Putamen (tissue), 1 donor: ENCODE data around the gene RPP40.

Experiments
- DNase-seq: peaks from one replicate; pipeline ENCODE4 v3.0.0-alpha.2; 2016; ENCODE audit warnings: low spot score

RPP40 gene

GRCh38 chr6:4969609-4970285 is 34.1 kb downstream of the RPP40 start:
- DNase-seq = no peak

- DNase-seq = no peak
Measured at GRCh38 chr6:4967301-4968030, 36.4 kb downstream of the RPP40 start.

GRCh38 chr6:4965562-4966389 is 38.1 kb downstream of the RPP40 start:
- no peak for DNase-seq

- peak; percentile 24 for DNase-seq
Measured at GRCh38 chr6:4964675-4965561, 38.9 kb downstream of the RPP40 start.

- no peak for DNase-seq
Measured at GRCh38 chr6:4962905-4963304, 40.9 kb downstream of the RPP40 start.

- DNase-seq = no peak
Measured at GRCh38 chr6:4961322-4962168, 42.3 kb downstream of the RPP40 start.

GRCh38 chr6:4958624-4959023 is 45.2 kb downstream of the RPP40 start:
- DNase-seq = no peak

GRCh38 chr6:4957521-4958231 is 46.2 kb downstream of the RPP40 start:
- DNase-seq = no peak

GRCh38 chr6:4956625-4957024 is 47.2 kb downstream of the RPP40 start:
- DNase-seq = no peak

- no peak for DNase-seq
Measured at GRCh38 chr6:4953440-4953839, 50.4 kb downstream of the RPP40 start.

- DNase-seq = no peak
Measured at GRCh38 chr6:4950836-4951533, 52.9 kb downstream of the RPP40 start.

GRCh38 chr6:4950076-4950475 is 53.8 kb downstream of the RPP40 start:
- no peak for DNase-seq

- no peak for DNase-seq
Measured at GRCh38 chr6:4948781-4949450, 54.9 kb downstream of the RPP40 start.

- DNase-seq = no peak
Measured at GRCh38 chr6:4947716-4948115, 56.1 kb downstream of the RPP40 start.

GRCh38 chr6:4946521-4946920 is 57.3 kb downstream of the RPP40 start:
- DNase-seq = no peak
